GM23248 (cell line): ENCODE results near the gene FAM168A. TPM values are rescaled to one million over a fixed set of nuclear protein-coding genes. Genes with fewer than 3 reads are reported as not detected.
A peak's percentile ranks its signal among the peaks of the same experiment; 100 is the strongest.
"Not testable (repeated sequence)": the region's sequence is repeated elsewhere in the genome, so short reads cannot be mapped to it uniquely, and the experiment has no call there.

ENCODE experiments used
- DNase-seq: peaks from one replicate; pipeline ENCODE4 v3.0.0-alpha.2; 2015
- H2AFZ ChIP-seq: fragments of 200-600 bp; sonication (generic); 2 replicates; pipeline ENCODE4 v1.6.1; 2016; ENCODE audit warnings: antibody characterized with exemption
- H3F3A ChIP-seq: fragments of 200-600 bp; sonication (generic); 2 replicates; pipeline ENCODE4 v1.6.1; 2016; ENCODE audit warnings: mild to moderate bottlenecking, antibody characterized with exemption, mixed run types; ENCODE audit not compliant: insufficient read depth
- H3K27ac ChIP-seq: fragments of 200-600 bp; sonication (generic); 2 replicates; pipeline ENCODE4 v1.5.1; 2016; ENCODE audit warnings: mild to moderate bottlenecking
- H3K27me3 ChIP-seq: fragments of 200-600 bp; sonication (generic); replicated peaks from 2 replicates; pipeline ENCODE4 v1.6.1; 2016; ENCODE audit warnings: mild to moderate bottlenecking; ENCODE audit not compliant: insufficient read depth
- H3K36me3 ChIP-seq: fragments of 200-600 bp; sonication (generic); 2 replicates; pipeline ENCODE4 v1.6.1; 2016; ENCODE audit warnings: low read depth, mild to moderate bottlenecking
- H3K4me1 ChIP-seq: fragments of 200-600 bp; sonication (generic); 2 replicates; pipeline ENCODE4 v1.6.1; 2016; ENCODE audit warnings: mild to moderate bottlenecking; ENCODE audit not compliant: insufficient read depth
- H3K4me2 ChIP-seq: fragments of 200-600 bp; sonication (generic); one replicate; pipeline ENCODE4 v1.6.1; 2016; ENCODE audit warnings: mild to moderate bottlenecking; ENCODE audit not compliant: unreplicated experiment
- H3K4me3 ChIP-seq: fragments of 200-600 bp; sonication (generic); 2 replicates; pipeline ENCODE4 v1.5.1; 2016; ENCODE audit warnings: mild to moderate bottlenecking
- H3K79me2 ChIP-seq: fragments of 200-600 bp; sonication (generic); 2 replicates; pipeline ENCODE4 v1.6.1; 2016; ENCODE audit warnings: mild to moderate bottlenecking; ENCODE audit not compliant: insufficient read depth
- H3K9ac ChIP-seq: fragments of 200-600 bp; sonication (generic); 2 replicates; pipeline ENCODE4 v1.6.1; 2016; ENCODE audit warnings: mild to moderate bottlenecking
- H3K9me2 ChIP-seq: fragments of 200-600 bp; sonication (generic); 2 replicates; pipeline ENCODE4 v1.6.1; 2016; ENCODE audit warnings: mixed run types, mild to moderate bottlenecking, moderate library complexity; ENCODE audit not compliant: insufficient read depth
- H3K9me3 ChIP-seq: fragments of 200-600 bp; sonication (generic); one replicate; pipeline ENCODE4 v1.6.1; 2017; ENCODE audit warnings: low read depth
- H4K20me1 ChIP-seq: fragments of 200-600 bp; sonication (generic); 2 replicates; pipeline ENCODE4 v1.6.0; 2016; ENCODE audit not compliant: insufficient read depth
- EZH2 ChIP-seq: fragments of 200-600 bp; sonication (generic); IDR thresholded peaks from 2 replicates; pipeline ENCODE4 v1.6.1; 2018; ENCODE audit warnings: antibody characterized with exemption, mild to moderate bottlenecking; ENCODE audit not compliant: insufficient read depth, poor library complexity, severe bottlenecking
- EZH2phosphoT487 ChIP-seq: fragments of 200-600 bp; sonication (generic); IDR thresholded peaks from 2 replicates; pipeline ENCODE4 v1.6.1; 2018; ENCODE audit warnings: antibody characterized with exemption, moderate library complexity, mild to moderate bottlenecking, low read depth; ENCODE audit not compliant: insufficient read depth
- WGBS, 2 experiments: methylation state at CpG; one replicate each; pipeline ENCODE4 v1.1.6; 2015 to 2017; ENCODE audit warnings: low lambda C conversion rate in 2 of 2, low coverage in 1 of 2; ENCODE audit errors: missing lambda C conversion rate in 2 of 2; 5-methylcytosine and 5-hydroxymethylcytosine counted together
- in situ Hi-C: fragments of 300-500 bp; cut with MboI; formaldehyde crosslinking; loops from 2 replicates; pipeline ENCODE4 v1.15.0; 2020
- polyA plus RNA-seq: library from polyadenylated mRNA; unstranded; fragments of >200 nt; fragmentation: Nextera tagmentation; extraction: Ambion mirVana; gene quantifications from 2 replicates; pipeline ENCODE4 v1.2.1, GENCODE V29; 2016
- total RNA-seq: library from RNA; depleted of rRNA; stranded (reverse); fragments of >200 nt; shearing (Covaris generic); gene quantifications from 2 replicates; pipeline ENCODE4 v1.2.3, GENCODE V29; 2014

Gene FAM168A
- total and polyA plus RNA-seq, 2 experiments from 2014 or later, result 9.1 to 26.4 TPM

GRCh38 chr11:73451896-73452295 lies 146.0 kb downstream of the FAM168A start:
- no peak for TF ChIP-seq EZH2phosphoT487
- no peak for TF ChIP-seq EZH2
- Histone ChIP-seq H3K4me1 (no peaks in the 10 kb centered on the region), H3K36me3 (no peaks in the 10 kb centered on the region), H3F3A (no peaks in the 10 kb centered on the region), H3K4me2 (no peak overlapping the region), H3K9ac (no peak overlapping the region), H4K20me1 (no peaks in the 10 kb centered on the region), H3K9me3 (no peaks in the 10 kb centered on the region), H3K27ac (no peak overlapping the region), H3K9me2 (no peaks in the 10 kb centered on the region), H3K4me3 (no peak overlapping the region), H3K79me2 (peaks cover 34% of the 10 kb centered on the region; the same call in 1 of the 2 replicates), H2AFZ (no peak overlapping the region), H3K27me3 (no peaks in the 10 kb centered on the region)
- in situ Hi-C loops, result no loop called here
- DNase-seq, result no peak

GRCh38 chr11:73446766-73447165 lies 151.1 kb downstream of the FAM168A start:
- no peak overlapping the region for H3K9ac ChIP-seq
- H3K9me2 ChIP-seq, result no peaks in the 10 kb centered on the region
- H3K4me3 ChIP-seq, result no peak overlapping the region
- in situ Hi-C loops, result no loop called here
- no peak overlapping the region for H3K27ac ChIP-seq
- H3K79me2 ChIP-seq, result 0 out of 2 replicates have a peak, but pooled peaks cover 13% of the 10 kb centered on the region
- DNase-seq, result no peak
- H3K9me3 ChIP-seq, result no peaks in the 10 kb centered on the region
- no peak overlapping the region for H3K4me2 ChIP-seq
- no peaks in the 10 kb centered on the region for H3K4me1 ChIP-seq
- no peaks in the 10 kb centered on the region for H4K20me1 ChIP-seq
- no peaks in the 10 kb centered on the region for H3K36me3 ChIP-seq
- no peaks in the 10 kb centered on the region for H3K27me3 ChIP-seq
- no peak overlapping the region for H2AFZ ChIP-seq
- H3F3A ChIP-seq, result no peaks in the 10 kb centered on the region
- 98 to 99% methylated on average over 2 of the region's 2 CpGs for WGBS, 2 experiments
- TF ChIP-seq EZH2 (no peak), EZH2phosphoT487 (no peak)

- H3K27ac ChIP-seq, result no peak overlapping the region
- no peak for DNase-seq
- no peaks in the 10 kb centered on the region for H3K27me3 ChIP-seq
- in situ Hi-C loops, result no loop called here
- no peaks in the 10 kb centered on the region for H3K4me1 ChIP-seq
- H3K79me2 ChIP-seq, result 0 out of 2 replicates have a peak, but pooled peaks cover 8% of the 10 kb centered on the region
- no peaks in the 10 kb centered on the region for H3K9me3 ChIP-seq
- no peaks in the 10 kb centered on the region for H3K9me2 ChIP-seq
- no peak overlapping the region for H3K9ac ChIP-seq
- no peaks in the 10 kb centered on the region for H3F3A ChIP-seq
- TF ChIP-seq EZH2phosphoT487 (no peak), EZH2 (no peak)
- H2AFZ ChIP-seq, result no peak overlapping the region
- no peak overlapping the region for H3K4me3 ChIP-seq
- no peaks in the 10 kb centered on the region for H4K20me1 ChIP-seq
- H3K4me2 ChIP-seq, result no peak overlapping the region
- no peaks in the 10 kb centered on the region for H3K36me3 ChIP-seq
Observed at GRCh38 chr11:73445980-73446379, 151.9 kb downstream of the FAM168A start.

- Histone ChIP-seq H3K4me1 (no peaks in the 10 kb centered on the region), H3K4me2 (no peak overlapping the region), H3K36me3 (no peaks in the 10 kb centered on the region), H4K20me1 (no peaks in the 10 kb centered on the region), H3K79me2 (peaks cover 5% of the 10 kb centered on the region; the same call in 1 of the 2 replicates), H3K27ac (no peak overlapping the region), H3K9ac (no peak overlapping the region), H3K9me3 (no peaks in the 10 kb centered on the region), H3F3A (no peaks in the 10 kb centered on the region), H2AFZ (no peak overlapping the region), H3K27me3 (no peaks in the 10 kb centered on the region), H3K4me3 (no peak overlapping the region), H3K9me2 (no peaks in the 10 kb centered on the region)
- in situ Hi-C loops, result no loop called here
- peak; percentile 15 for DNase-seq
- TF ChIP-seq EZH2 (no peak), EZH2phosphoT487 (no peak)
- WGBS, 2 experiments, result 70 to 71% methylated on average over 5 of the region's 5 CpGs
Observed at GRCh38 chr11:73439002-73439843, 158.7 kb downstream of the FAM168A start.

- WGBS, 2 experiments, result 98 to 100% methylated on average over 4 of the region's 4 CpGs
- H3K4me3 ChIP-seq, H4K20me1 ChIP-seq, H3K27ac ChIP-seq, H3K9me3 ChIP-seq, in situ Hi-C loops, H3K79me2 ChIP-seq, H3K9me2 ChIP-seq, H3K9ac ChIP-seq, H3K4me1 ChIP-seq, H3F3A ChIP-seq, H3K27me3 ChIP-seq, H3K36me3 ChIP-seq, DNase-seq, H3K4me2 ChIP-seq, H2AFZ ChIP-seq: not testable (repeated sequence)
Observed at GRCh38 chr11:73436859-73437258, 161.1 kb downstream of the FAM168A start.
